Measurements from ENCODE around the gene HES3. TPM values are rescaled to one million over a fixed set of nuclear protein-coding genes. Genes with fewer than 3 reads are reported as not detected.

The HES3 gene
- total and polyA plus RNA-seq, 8 donors = not detected

DNA sequence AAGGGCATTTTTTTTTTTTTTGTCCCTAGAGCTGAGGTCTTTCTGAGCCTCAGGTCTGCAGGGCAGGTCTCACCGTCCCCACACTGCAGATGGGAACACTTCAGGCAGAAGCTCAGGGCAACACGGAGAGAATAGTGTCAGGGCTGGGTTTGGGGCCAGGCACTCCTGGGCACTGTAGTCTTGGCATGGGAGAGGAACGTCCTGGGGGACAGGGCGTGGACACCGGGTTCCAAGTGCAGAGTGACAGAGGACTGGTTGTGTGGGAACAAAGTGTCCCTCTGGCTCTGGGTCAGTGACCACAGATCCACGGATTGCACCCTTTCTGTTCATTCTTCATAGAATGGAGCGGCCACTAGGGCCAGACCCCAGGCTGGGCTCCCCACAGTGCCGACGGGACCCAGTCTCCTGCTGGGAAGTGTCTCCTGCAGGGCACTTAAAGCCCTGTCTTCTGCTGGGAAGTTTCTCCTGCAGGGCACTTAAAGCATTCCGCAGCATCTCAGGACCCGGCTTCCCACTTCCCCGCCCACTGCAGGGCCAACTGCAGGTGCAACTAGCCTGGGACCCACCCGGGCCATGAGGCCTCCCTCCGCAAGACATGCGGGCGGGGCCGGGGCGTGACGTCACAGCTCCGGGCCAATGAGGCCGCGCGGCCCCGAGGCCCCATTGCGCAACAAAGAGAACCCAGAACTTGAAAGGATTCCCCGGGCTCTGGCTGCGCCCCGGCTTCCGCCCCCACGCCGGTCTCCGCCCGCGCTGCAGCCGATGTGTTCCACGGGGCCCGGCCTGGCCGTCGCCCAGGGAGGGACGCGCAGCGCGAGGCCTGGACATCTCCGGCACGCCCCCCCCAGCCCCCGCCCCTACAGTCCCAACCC is 15.7 kb downstream of the HES3 start:
- Histone ChIP-seq H3K4me3 (peak overlapping the region; percentile 12 to 55 (median 24)), H3K9me3 (no peaks in the 10 kb centered on the region), H3K36me3 (no peaks in the 10 kb centered on the region), H3K4me1 (no peaks in the 10 kb centered on the region), H3K27ac (no peak overlapping the region), H3K27me3 (no peaks in the 10 kb centered on the region)
- DNase-seq (peak in 5 of 6 donors; percentile 51 to 82 (median 59)), FAIRE-seq (no peak), ATAC-seq (peak; percentile 50 to 79 (median 75))
- WGBS, 2 donors = 8 to 10% methylated on average over 42 to 46 of the region's 46 CpGs
- TF ChIP-seq, protein P1, sequence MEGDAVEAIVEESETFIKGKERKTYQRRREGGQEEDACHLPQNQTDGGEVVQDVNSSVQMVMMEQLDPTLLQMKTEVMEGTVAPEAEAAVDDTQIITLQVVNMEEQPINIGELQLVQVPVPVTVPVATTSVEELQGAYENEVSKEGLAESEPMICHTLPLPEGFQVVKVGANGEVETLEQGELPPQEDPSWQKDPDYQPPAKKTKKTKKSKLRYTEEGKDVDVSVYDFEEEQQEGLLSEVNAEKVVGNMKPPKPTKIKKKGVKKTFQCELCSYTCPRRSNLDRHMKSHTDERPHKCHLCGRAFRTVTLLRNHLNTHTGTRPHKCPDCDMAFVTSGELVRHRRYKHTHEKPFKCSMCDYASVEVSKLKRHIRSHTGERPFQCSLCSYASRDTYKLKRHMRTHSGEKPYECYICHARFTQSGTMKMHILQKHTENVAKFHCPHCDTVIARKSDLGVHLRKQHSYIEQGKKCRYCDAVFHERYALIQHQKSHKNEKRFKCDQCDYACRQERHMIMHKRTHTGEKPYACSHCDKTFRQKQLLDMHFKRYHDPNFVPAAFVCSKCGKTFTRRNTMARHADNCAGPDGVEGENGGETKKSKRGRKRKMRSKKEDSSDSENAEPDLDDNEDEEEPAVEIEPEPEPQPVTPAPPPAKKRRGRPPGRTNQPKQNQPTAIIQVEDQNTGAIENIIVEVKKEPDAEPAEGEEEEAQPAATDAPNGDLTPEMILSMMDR (IDR thresholded peaks at IDR 0.05) = no peak
- intact Hi-C loops (cut with DNase I) = no loop called here

GRCh38 chr1:6260433-6260934 is 16.5 kb downstream of the HES3 start:
- DNase-seq = peak in 2 of 6 donors; percentile 44 to 65
- TF ChIP-seq, protein P1 (IDR thresholded peaks at IDR 0.05) = no peak
- H3K27me3 ChIP-seq = no peaks in the 10 kb centered on the region
- intact Hi-C loops (cut with DNase I) = no loop called here
- H3K4me1 ChIP-seq = no peaks in the 10 kb centered on the region
- peak overlapping the region; percentile 12 to 55 (median 32) for H3K4me3 ChIP-seq
- 3 to 4% methylated on average over 30 to 61 of the region's 61 CpGs for WGBS, 2 donors
- H3K36me3 ChIP-seq = no peaks in the 10 kb centered on the region
- ATAC-seq = peak in 3 of 4 donors; percentile 7 to 16 (median 12)
- H3K27ac ChIP-seq = no peak overlapping the region
- no peaks in the 10 kb centered on the region for H3K9me3 ChIP-seq
- FAIRE-seq = no peak

- peak in 2 of 6 donors; percentile 71 to 76 for DNase-seq
- TF ChIP-seq, protein P1 (IDR thresholded peaks at IDR 0.05) = no peak
- H3K27me3 ChIP-seq = no peaks in the 10 kb centered on the region
- H3K27ac ChIP-seq = no peak within 1 kb of the TSS
- no peaks in the 10 kb centered on the region for H3K36me3 ChIP-seq
- intact Hi-C loops (cut with DNase I) = no loop called here
- peak; percentile 47 to 65 (median 54) for ATAC-seq
- no peaks in the 10 kb centered on the region for H3K4me1 ChIP-seq
- no peaks in the 10 kb centered on the region for H3K9me3 ChIP-seq
- WGBS, 2 donors = 2 to 3% methylated on average over 45 to 78 of the region's 78 CpGs
- no peak for FAIRE-seq
- peak within 1 kb of the TSS; percentile 12 to 55 (median 32) for H3K4me3 ChIP-seq
These were observed 17.1 kb downstream of the HES3 start, which contains the start of gene GPR153 for GRCh38 chr1:6260961-6261614. Gene GPR153 (minus strand): TSS chr1:6261098. CDS start chr1:6254905, 6,193 bp downstream.

DNA sequence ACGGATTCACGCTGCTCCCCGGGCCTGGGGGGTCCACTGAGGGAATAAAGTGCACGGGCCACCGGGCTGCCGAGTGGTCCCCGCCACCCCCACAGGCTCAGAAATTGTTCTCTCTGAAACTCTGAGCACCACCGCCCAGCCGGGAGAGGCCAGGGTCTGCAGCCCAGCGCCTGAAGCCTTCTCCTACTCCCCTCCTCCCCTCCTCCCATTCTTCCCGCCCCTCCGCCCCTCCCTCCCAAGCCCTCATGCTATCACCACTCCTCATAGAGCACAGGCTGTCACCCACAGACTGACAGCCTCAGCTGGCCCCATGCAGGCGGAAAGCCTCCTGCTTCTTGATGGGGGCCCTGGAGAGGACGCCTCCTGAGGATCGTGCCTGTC is 17.6 kb downstream of the HES3 start:
- FAIRE-seq (no peak), DNase-seq (no peak), ATAC-seq (no peak)
- H3K27me3 ChIP-seq = no peaks in the 10 kb centered on the region
- TF ChIP-seq, protein P1 (IDR thresholded peaks at IDR 0.05) = no peak
- no peaks in the 10 kb centered on the region for H3K4me1 ChIP-seq
- 30 to 39% methylated on average over 9 to 15 of the region's 15 CpGs for WGBS, 2 donors
- no peaks in the 10 kb centered on the region for H3K9me3 ChIP-seq
- no peaks in the 10 kb centered on the region for H3K36me3 ChIP-seq
- no peak overlapping the region for H3K4me3 ChIP-seq
- intact Hi-C loops (cut with DNase I) = no loop called here
- no peak overlapping the region for H3K27ac ChIP-seq
